ENCODE measurements around the gene IVL. TPM values are rescaled to one million over a fixed set of nuclear protein-coding genes. Genes with fewer than 3 reads are reported as not detected.

Gene IVL
- total RNA-seq, 4 donors from 2014 or later = not detected

DNA sequence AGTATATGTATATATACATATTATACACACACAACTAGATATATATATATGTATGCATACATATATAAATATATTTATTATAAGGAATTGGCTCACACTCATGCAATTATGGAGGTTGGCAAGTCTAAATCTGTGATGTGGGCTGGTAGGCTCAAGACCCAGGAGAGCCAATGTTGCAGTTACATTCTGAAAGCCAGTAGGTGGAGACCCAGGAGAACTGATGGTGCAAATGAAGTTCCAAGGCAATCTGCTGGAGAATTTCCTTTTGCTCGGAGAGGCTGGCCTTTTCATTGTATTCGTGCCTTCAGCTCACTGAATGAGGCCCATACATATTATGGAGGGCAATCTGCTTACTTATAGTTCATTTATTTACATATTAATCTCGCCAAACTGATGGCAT lies 9.4 kb downstream of the IVL start:
- Histone ChIP-seq H3K4me3 (no peak overlapping the region), H3K4me1 (no peaks in the 10 kb centered on the region), H3K27me3 (no peaks in the 10 kb centered on the region), H3K27ac (no peak overlapping the region), H3K9me3 (peaks cover 0 to 22% (median 0%) of the 10 kb centered on the region in 4 donors), H3K36me3 (no peaks in the 10 kb centered on the region)
- 15 to 21% methylated on average over 3 of the region's 3 CpGs for WGBS, 2 donors
- no peak for DNase-seq (ENCODE audit: low spot score in 2 of 2)
- TF ChIP-seq POLR2A (IDR thresholded peaks at IDR 0.05) (no peak), EP300 (IDR thresholded peaks at IDR 0.05) (no peak), CTCF (IDR thresholded peaks at IDR 0.05) (no peak)

- DNase-seq (ENCODE audit: low spot score in 2 of 2) = no peak
- Histone ChIP-seq H3K9me3 (peaks cover 0 to 22% (median 0%) of the 10 kb centered on the region in 4 donors), H3K4me1 (no peaks in the 10 kb centered on the region), H3K4me3 (no peak overlapping the region), H3K27me3 (no peaks in the 10 kb centered on the region), H3K27ac (no peak overlapping the region), H3K36me3 (no peaks in the 10 kb centered on the region)
- TF ChIP-seq EP300 (IDR thresholded peaks at IDR 0.05) (no peak), CTCF (IDR thresholded peaks at IDR 0.05) (no peak), POLR2A (IDR thresholded peaks at IDR 0.05) (no peak)
Measured at GRCh38 chr1:152919071-152919470, 10.7 kb downstream of the IVL start.

DNA sequence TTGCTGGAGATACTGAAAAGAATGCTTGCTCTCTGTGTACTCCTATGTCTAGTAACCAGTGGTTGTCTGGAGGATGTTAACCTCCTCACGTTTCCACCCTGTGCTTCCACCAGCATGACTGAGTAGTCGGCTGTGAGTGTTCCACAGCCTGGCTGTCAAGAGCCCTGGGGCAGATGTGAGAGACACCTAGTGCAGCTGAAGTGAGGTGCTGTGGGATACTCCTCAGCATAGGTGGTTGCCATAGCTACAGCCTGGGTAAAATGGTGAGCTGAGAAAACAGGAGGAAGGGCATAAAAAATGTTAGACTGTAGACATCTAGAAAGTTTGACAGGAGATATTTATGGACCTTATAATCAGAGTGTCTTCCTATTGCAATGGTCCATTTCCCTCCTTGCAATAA lies 15.8 kb downstream of the IVL start:
- no peak overlapping the region for H3K27ac ChIP-seq
- 52 to 62% methylated on average over 2 of the region's 2 CpGs for WGBS, 2 donors
- peaks cover 0 to 12% (median 0%) of the 10 kb centered on the region in 4 donors for H3K9me3 ChIP-seq
- no peak overlapping the region for H3K4me3 ChIP-seq
- no peaks in the 10 kb centered on the region for H3K4me1 ChIP-seq
- no peak for TF ChIP-seq POLR2A (IDR thresholded peaks at IDR 0.05)
- no peak for TF ChIP-seq CTCF (IDR thresholded peaks at IDR 0.05)
- TF ChIP-seq EP300 (IDR thresholded peaks at IDR 0.05) = no peak
- no peaks in the 10 kb centered on the region for H3K27me3 ChIP-seq
- no peak for DNase-seq (ENCODE audit: low spot score in 2 of 2)
- H3K36me3 ChIP-seq = no peaks in the 10 kb centered on the region

- DNase-seq (ENCODE audit: low spot score in 2 of 2) = no peak
- Histone ChIP-seq H3K27me3 (no peaks in the 10 kb centered on the region), H3K36me3 (no peaks in the 10 kb centered on the region), H3K9me3 (no peaks in the 10 kb centered on the region), H3K4me3 (no peak overlapping the region), H3K27ac (no peak overlapping the region), H3K4me1 (no peaks in the 10 kb centered on the region)
- no peak for TF ChIP-seq EP300 (IDR thresholded peaks at IDR 0.05)
- no peak for TF ChIP-seq POLR2A (IDR thresholded peaks at IDR 0.05)
- no peak for TF ChIP-seq CTCF (IDR thresholded peaks at IDR 0.05)
- 78 to 87% methylated on average over 3 of the region's 3 CpGs for WGBS, 2 donors
Measured at GRCh38 chr1:152926091-152926490, 17.7 kb downstream of the IVL start.

DNA sequence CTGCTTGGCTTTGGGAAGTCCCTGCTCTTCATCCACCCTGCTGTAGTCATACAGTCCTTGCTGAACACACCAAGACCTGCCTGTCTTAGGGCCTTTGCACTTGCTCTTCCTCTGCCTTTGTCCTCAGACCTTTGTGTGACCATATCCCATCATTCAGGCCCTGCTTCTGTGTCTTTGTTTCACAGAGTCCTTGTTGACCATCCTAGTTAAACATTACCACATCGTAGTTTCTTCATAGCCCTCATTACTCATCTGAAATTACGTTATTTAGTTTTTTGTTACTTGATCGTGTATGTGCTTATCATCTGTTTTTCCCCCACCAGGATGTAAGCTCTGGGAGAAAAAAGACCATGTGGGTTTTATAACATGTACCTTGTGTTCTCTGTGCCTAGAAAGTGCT lies 20.3 kb downstream of the IVL start:
- no peak for DNase-seq (ENCODE audit: low spot score in 2 of 2)
- no peaks in the 10 kb centered on the region for H3K27me3 ChIP-seq
- no peaks in the 10 kb centered on the region for H3K4me1 ChIP-seq
- WGBS, 2 donors = 81 to 85% methylated on average over 3 of the region's 3 CpGs
- H3K4me3 ChIP-seq = no peak overlapping the region
- H3K9me3 ChIP-seq = no peaks in the 10 kb centered on the region
- no peak overlapping the region for H3K27ac ChIP-seq
- no peaks in the 10 kb centered on the region for H3K36me3 ChIP-seq
- no peak for TF ChIP-seq CTCF (IDR thresholded peaks at IDR 0.05)
- TF ChIP-seq EP300 (IDR thresholded peaks at IDR 0.05) = no peak
- TF ChIP-seq POLR2A (IDR thresholded peaks at IDR 0.05) = no peak

Measured in tibial nerve (tissue), 4 donors.